Calu3 (cell line): ENCODE measurements around the gene FAM124A. TPM values are rescaled to one million over a fixed set of nuclear protein-coding genes. Genes with fewer than 3 reads are reported as not detected.

Experiments
- BruUV-seq: library from RNA; stranded (reverse); fragments of 400-500 nt; replicated peaks from 2 replicates; lab custom pipeline; 2021; lab: Mats Ljungman, UMichigan
- CTCF ChIA-PET: fragments of 300-600 bp; sonication (Branson Sonifier 250); formaldehyde crosslinking; loops from one replicate; lab custom pipeline; 2022; ENCODE audit warnings: antibody characterized with exemption; lab: Charles Lee
- DNase-seq: peaks from one replicate; pipeline ENCODE4 v3.0.0; 2022
- H3K27ac Mint-ChIP-seq: one replicate; pipeline ENCODE4 v1.8.0; 2022; ENCODE audit warnings: mixed read lengths; ENCODE audit not compliant: unreplicated experiment
- H3K27me3 Mint-ChIP-seq: one replicate; pipeline ENCODE4 v1.8.0; 2022; ENCODE audit warnings: mixed read lengths; ENCODE audit not compliant: unreplicated experiment
- H3K36me3 Mint-ChIP-seq: one replicate; pipeline ENCODE4 v1.8.0; 2022; ENCODE audit warnings: mild to moderate bottlenecking, moderate library complexity, mixed read lengths; ENCODE audit not compliant: insufficient read depth, unreplicated experiment
- H3K4me1 Mint-ChIP-seq: one replicate; pipeline ENCODE4 v1.8.0; 2022; ENCODE audit warnings: mild to moderate bottlenecking, low read depth, mixed read lengths; ENCODE audit not compliant: unreplicated experiment
- H3K4me3 Mint-ChIP-seq: one replicate; pipeline ENCODE4 v1.8.0; 2022; ENCODE audit warnings: mild to moderate bottlenecking, low read depth, moderate library complexity, mixed read lengths; ENCODE audit not compliant: unreplicated experiment
- H3K9me3 Mint-ChIP-seq: one replicate; pipeline ENCODE4 v1.8.0; 2022; ENCODE audit warnings: low read depth, mixed read lengths; ENCODE audit not compliant: unreplicated experiment
- intact Hi-C: fragments of 100-400 bp; cut with micrococcal nuclease; formaldehyde crosslinking; loops from one replicate; pipeline ENCODE4 v1.10.0; 2022; ENCODE audit not compliant: unreplicated experiment
- total RNA-seq: library from RNA; stranded (reverse); gene quantifications from 2 replicates; pipeline ENCODE4 v1.2.3, GENCODE V29; 2022
- TF ChIP-seq, protein P1 (sequence below): fragments of 200-600 bp; IDR thresholded peaks from one replicate; pipeline ENCODE4 v1.8.0; 2022; ENCODE audit warnings: antibody characterized with exemption; ENCODE audit not compliant: unreplicated experiment

Gene FAM124A
- total RNA-seq, 1 experiment from 2014 or later, result 0.12 TPM

DNA sequence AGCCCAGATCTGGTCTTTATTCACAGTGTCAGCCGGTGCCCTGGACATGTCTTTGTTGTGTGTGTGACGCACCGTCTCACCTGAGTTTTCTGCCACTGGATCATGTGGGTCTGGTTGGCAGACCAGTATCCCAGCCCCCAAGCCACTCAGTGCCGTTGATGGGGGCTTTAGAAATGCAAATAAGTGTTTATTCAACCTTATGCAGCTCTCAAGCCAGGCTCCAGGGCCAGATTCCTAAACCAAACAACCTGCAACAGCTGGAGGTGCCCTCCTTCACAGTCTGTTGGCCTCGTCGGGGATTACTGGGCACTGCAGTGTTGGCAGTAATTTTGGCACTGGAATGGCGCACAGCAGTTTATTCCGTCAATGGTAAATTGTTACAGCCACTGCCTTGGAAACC lies 21.6 kb downstream of the FAM124A start:
- no TSS peak for BruUV-seq
- TF ChIP-seq, protein P1, sequence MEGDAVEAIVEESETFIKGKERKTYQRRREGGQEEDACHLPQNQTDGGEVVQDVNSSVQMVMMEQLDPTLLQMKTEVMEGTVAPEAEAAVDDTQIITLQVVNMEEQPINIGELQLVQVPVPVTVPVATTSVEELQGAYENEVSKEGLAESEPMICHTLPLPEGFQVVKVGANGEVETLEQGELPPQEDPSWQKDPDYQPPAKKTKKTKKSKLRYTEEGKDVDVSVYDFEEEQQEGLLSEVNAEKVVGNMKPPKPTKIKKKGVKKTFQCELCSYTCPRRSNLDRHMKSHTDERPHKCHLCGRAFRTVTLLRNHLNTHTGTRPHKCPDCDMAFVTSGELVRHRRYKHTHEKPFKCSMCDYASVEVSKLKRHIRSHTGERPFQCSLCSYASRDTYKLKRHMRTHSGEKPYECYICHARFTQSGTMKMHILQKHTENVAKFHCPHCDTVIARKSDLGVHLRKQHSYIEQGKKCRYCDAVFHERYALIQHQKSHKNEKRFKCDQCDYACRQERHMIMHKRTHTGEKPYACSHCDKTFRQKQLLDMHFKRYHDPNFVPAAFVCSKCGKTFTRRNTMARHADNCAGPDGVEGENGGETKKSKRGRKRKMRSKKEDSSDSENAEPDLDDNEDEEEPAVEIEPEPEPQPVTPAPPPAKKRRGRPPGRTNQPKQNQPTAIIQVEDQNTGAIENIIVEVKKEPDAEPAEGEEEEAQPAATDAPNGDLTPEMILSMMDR, result no peak
- DNase-seq, result no peak
- Mint-ChIP-seq H3K4me3 (no peak overlapping the region), H3K27ac (no peak overlapping the region), H3K36me3 (no peaks in the 10 kb centered on the region), H3K9me3 (no peaks in the 10 kb centered on the region), H3K27me3 (no peaks in the 10 kb centered on the region), H3K4me1 (no peaks in the 10 kb centered on the region)
- intact Hi-C loops, result no loop called here
- CTCF ChIA-PET, result no interaction called here

DNA sequence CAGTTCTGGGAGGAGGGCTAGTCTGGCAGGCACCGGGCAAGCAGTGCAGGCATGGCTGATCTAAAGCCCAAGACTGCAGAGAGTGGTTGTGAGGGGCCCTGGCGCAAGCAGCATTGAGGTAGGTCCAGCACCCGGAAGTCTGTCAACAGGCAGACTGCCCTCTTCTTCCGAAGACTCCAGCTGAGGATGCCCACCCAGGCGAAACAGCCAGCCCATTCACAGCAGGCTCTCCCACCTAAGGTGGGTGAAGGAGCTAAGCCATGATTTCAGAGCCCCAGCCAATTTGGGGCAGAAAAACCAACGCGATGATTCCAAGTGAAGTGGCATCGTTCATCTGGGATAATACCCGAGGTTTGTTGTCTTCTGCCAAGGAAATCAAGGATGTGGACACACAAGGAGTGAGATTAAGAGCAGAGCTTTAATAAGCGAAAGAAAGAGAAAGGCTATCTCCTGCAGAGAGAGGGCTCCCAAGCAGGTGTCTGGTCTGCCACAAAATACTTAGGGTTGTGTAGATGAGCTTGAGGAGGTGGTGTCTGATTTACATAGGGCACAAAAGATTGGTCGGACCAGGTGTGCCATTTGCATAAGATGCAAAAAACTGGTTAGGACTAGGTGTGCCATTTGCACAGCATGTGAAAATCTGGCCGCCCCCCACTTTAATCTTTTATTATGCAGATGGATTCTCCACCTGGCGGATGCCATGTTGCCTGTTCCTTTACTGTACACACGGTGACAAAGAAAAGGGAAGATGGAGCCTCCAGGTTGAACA lies 22.6 kb downstream of the FAM124A start:
- Mint-ChIP-seq H3K27ac (no peak overlapping the region), H3K4me3 (no peak overlapping the region), H3K27me3 (no peaks in the 10 kb centered on the region), H3K9me3 (no peaks in the 10 kb centered on the region), H3K36me3 (no peaks in the 10 kb centered on the region), H3K4me1 (no peaks in the 10 kb centered on the region)
- intact Hi-C loops, result no loop called here
- no peak for DNase-seq
- BruUV-seq, result no TSS peak
- CTCF ChIA-PET, result no interaction called here
- TF ChIP-seq, protein P1, result no peak

DNA sequence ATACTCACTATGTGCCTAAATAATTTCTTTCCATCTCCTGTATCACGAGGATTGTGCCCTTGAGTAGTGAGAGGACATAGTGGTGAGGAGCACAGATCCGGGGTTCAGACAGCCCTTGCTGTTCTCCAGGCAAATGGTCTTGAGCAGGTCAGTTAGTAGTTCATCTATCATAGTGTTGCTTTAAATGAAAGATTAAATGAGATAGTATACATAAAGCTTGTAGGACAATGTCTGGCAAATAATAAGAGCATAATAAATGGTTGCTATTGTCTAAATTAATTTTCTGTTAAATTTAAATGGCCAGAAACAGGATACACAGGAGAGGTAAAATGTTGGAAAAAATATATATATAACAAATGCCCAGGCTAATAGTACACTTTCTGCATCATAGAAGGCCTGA lies 23.4 kb downstream of the FAM124A start:
- no TSS peak for BruUV-seq
- Mint-ChIP-seq H3K9me3 (no peaks in the 10 kb centered on the region), H3K27ac (no peak overlapping the region), H3K4me3 (no peak overlapping the region), H3K36me3 (no peaks in the 10 kb centered on the region), H3K27me3 (no peaks in the 10 kb centered on the region), H3K4me1 (no peaks in the 10 kb centered on the region)
- CTCF ChIA-PET, result no interaction called here
- no peak for DNase-seq
- intact Hi-C loops, result no loop called here
- TF ChIP-seq, protein P1, result no peak

DNA sequence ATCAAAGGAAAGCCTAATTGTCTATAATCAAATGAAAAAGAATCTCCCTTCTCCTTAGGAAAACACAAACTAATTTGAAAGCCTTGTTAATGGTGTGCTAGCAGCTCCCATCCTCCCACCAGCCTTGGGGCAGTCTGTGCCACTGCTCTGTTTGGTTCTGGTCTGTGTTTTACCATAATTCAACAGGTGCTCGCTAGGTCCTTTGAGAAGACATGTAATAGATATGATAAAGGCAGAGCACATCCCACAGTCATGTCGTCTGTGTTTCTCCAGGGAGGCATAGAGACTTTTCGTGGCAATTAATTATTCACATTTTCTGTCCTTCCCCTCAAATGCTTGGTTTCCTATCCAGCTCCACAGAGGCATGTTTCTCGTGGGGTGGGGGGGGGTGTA lies 23.8 kb downstream of the FAM124A start:
- Mint-ChIP-seq H3K4me1 (no peaks in the 10 kb centered on the region), H3K9me3 (no peaks in the 10 kb centered on the region), H3K27ac (no peak overlapping the region), H3K27me3 (no peaks in the 10 kb centered on the region), H3K4me3 (no peak overlapping the region), H3K36me3 (no peaks in the 10 kb centered on the region)
- no TSS peak for BruUV-seq
- CTCF ChIA-PET, result interaction anchor here (0.7 kb wide), 1 partner anchor 415 kb away, joined by 3 read pairs; no protein-coding TSS in a partner anchor
- TF ChIP-seq, protein P1, result no peak
- no peak for DNase-seq
- intact Hi-C loops, result no loop called here
